Esophagus muscularis mucosa (tissue), 4 donors: Measurements from ENCODE around the gene COA7. TPM values are rescaled to one million over a fixed set of nuclear protein-coding genes. Genes with fewer than 3 reads are reported as not detected.
"Not testable (repeated sequence)": the region's sequence is repeated elsewhere in the genome, so short reads cannot be mapped to it uniquely, and the experiment has no call there.

Source experiments
- DNase-seq: peaks from one replicate; pipeline ENCODE4 v3.0.0-alpha.2; 2017; ENCODE audit errors: extremely low spot score
- H3K27ac ChIP-seq, 4 donors: fragments of 200-600 bp; sonication (generic); replicated peaks in 1 of 4; 1 replicate in 3 of 4; 2 replicates in 1 of 4; pipeline ENCODE4 v1.5.1; 2016 to 2019; ENCODE audit warnings: mild to moderate bottlenecking in 1 of 4
- H3K27me3 ChIP-seq, 4 donors: fragments of 200-600 bp; sonication (generic); one replicate each; pipeline versions ENCODE4 v1.5.1 to v1.6.0; 2016 to 2019
- H3K36me3 ChIP-seq, 4 donors: fragments of 200-600 bp; sonication (generic); one replicate each; pipeline ENCODE4 v1.5.1; 2016 to 2019
- H3K4me1 ChIP-seq, 4 donors: fragments of 200-600 bp; sonication (generic); one replicate each; pipeline ENCODE4 v1.5.1; 2016 to 2019
- H3K4me3 ChIP-seq, 4 donors: fragments of 200-600 bp; sonication (generic); 1 replicate in 2 of 4; 2 replicates in 2 of 4; pipeline ENCODE4 v1.5.1; 2016 to 2019; ENCODE audit warnings: mild to moderate bottlenecking in 4 of 4, moderate library complexity in 1 of 4
- H3K9me3 ChIP-seq, 4 donors: fragments of 200-600 bp; sonication (generic); 1 replicate in 3 of 4; 2 replicates in 1 of 4; pipeline ENCODE4 v1.5.1; 2016 to 2019
- CTCF ChIP-seq, 3 experiments: fragments of 200-600 bp in 2 of 3; fragments of 450-650 bp in 1 of 3; sonication (generic) in 2 of 3; IDR thresholded peaks; one replicate each; pipeline ENCODE4 v1.5.1; 2017 to 2019; ENCODE audit warnings: antibody characterized with exemption in 3 of 3, mild to moderate bottlenecking in 2 of 3, moderate library complexity in 1 of 3
- EP300 ChIP-seq: sonication (generic); formaldehyde crosslinking; IDR thresholded peaks from one replicate; pipeline ENCODE4 v1.6.1; 2017; ENCODE audit warnings: antibody characterized with exemption
- POLR2A ChIP-seq: fragments of 450-650 bp; IDR thresholded peaks from one replicate; pipeline ENCODE4 v1.6.1; 2017; ENCODE audit warnings: antibody characterized with exemption, moderate library complexity, mild to moderate bottlenecking, low read depth
- POLR2AphosphoS5 ChIP-seq, 2 donors: sonication (generic); formaldehyde crosslinking; IDR thresholded peaks; one replicate each; pipeline ENCODE4 v1.6.1; 2017; ENCODE audit warnings: antibody characterized with exemption in 2 of 2
- WGBS: methylation state at CpG from one replicate; pipeline ENCODE4 v1.1.5; 2018; 5-methylcytosine and 5-hydroxymethylcytosine counted together
- intact Hi-C: fragments of 100-400 bp; cut with DNase I; formaldehyde crosslinking; loops from one replicate; pipeline ENCODE4 v1.15.1; 2023
- total RNA-seq, 4 donors: library from RNA; depleted of rRNA; stranded (reverse); fragments of >200 nt; gene quantifications; one replicate each; pipeline versions ENCODE4 v1.1.0 to v1.2.1, GENCODE V29; 2016

The COA7 gene
- total RNA-seq, 4 donors from 2014 or later: 8.3 to 9.7 (median 9.2) TPM

GRCh38 chr1:52692697-52693096 is 5.5 kb downstream of the COA7 start:
- WGBS: 100% methylated on average over 4 of the region's 4 CpGs
- intact Hi-C loops: loop anchor here (10.0 kb wide), 1 partner anchor 88 kb away; the partner anchor contains the start of gene GPX7
- H3K36me3 ChIP-seq: peaks cover 23 to 52% (median 37%) of the 10 kb centered on the region in 4 donors

GRCh38 chr1:52691821-52692220 is 6.3 kb downstream of the COA7 start:
- Histone ChIP-seq H3K27ac (no peak overlapping the region), H3K4me3 (no peak overlapping the region), H3K36me3 (peaks cover 30 to 61% (median 46%) of the 10 kb centered on the region in 4 donors), H3K4me1 (peaks cover 0 to 4% (median 2%) of the 10 kb centered on the region in 4 donors), H3K9me3 (no peaks in the 10 kb centered on the region), H3K27me3 (no peaks in the 10 kb centered on the region)
- intact Hi-C loops: loop anchor here (10.0 kb wide), 1 partner anchor 87 kb away; the partner anchor contains the start of gene GPX7
- DNase-seq: no peak
- TF ChIP-seq EP300 (no peak), POLR2AphosphoS5 (IDR thresholded peaks at IDR 0.05) (no peak), CTCF (IDR thresholded peaks at IDR 0.05) (no peak), POLR2A (no peak)
- 90% methylated on average over 3 of the region's 3 CpGs for WGBS

More at GRCh38 chr1:52692697-52693096, 5.5 kb downstream of the COA7 start:
- DNase-seq: no peak
- Histone ChIP-seq H3K4me3 (no peak overlapping the region), H3K27me3 (no peaks in the 10 kb centered on the region), H3K4me1 (peaks cover 5 to 12% (median 10%) of the 10 kb centered on the region in 4 donors), H3K9me3 (no peaks in the 10 kb centered on the region), H3K27ac (no peak overlapping the region)
- TF ChIP-seq POLR2AphosphoS5 (IDR thresholded peaks at IDR 0.05) (no peak), POLR2A (no peak), EP300 (no peak), CTCF (IDR thresholded peaks at IDR 0.05) (no peak)

- Histone ChIP-seq H3K27ac (no peak overlapping the region), H3K4me1 (peaks cover 0 to 4% (median 2%) of the 10 kb centered on the region in 4 donors), H3K36me3 (peaks cover 25 to 49% (median 40%) of the 10 kb centered on the region in 4 donors), H3K27me3 (no peaks in the 10 kb centered on the region), H3K4me3 (no peak overlapping the region), H3K9me3 (no peaks in the 10 kb centered on the region)
- TF ChIP-seq CTCF (IDR thresholded peaks at IDR 0.05) (no peak), POLR2AphosphoS5 (IDR thresholded peaks at IDR 0.05) (no peak), POLR2A (no peak), EP300 (no peak)
- WGBS: 95% methylated on average over 5 of the region's 5 CpGs
- DNase-seq: no peak
- intact Hi-C loops: loop anchor here (10.0 kb wide), 2 partner anchors 132 to 282 kb away; partner anchors contain the start of genes ORC1, PRPF38A and TUT4
Measured at GRCh38 chr1:52686830-52687229, 11.3 kb downstream of the COA7 start.

- H3K9me3 ChIP-seq, H3K27me3 ChIP-seq, H3K4me3 ChIP-seq, H3K4me1 ChIP-seq, H3K27ac ChIP-seq, DNase-seq: not testable (repeated sequence)
- peak; percentile 72 to 78 (median 74) for TF ChIP-seq CTCF (IDR thresholded peaks at IDR 0.05)
- peaks cover 23 to 44% (median 35%) of the 10 kb centered on the region in 4 donors for H3K36me3 ChIP-seq
- WGBS: 61% methylated on average over 17 of the region's 17 CpGs
- intact Hi-C loops: loop anchor here (10.0 kb wide), 2 partner anchors 132 to 282 kb away; partner anchors contain the start of genes ORC1, PRPF38A and TUT4
Measured at GRCh38 chr1:52686261-52686751, 11.8 kb downstream of the COA7 start.
